ENCODE results near the gene HSFX3.
A peak's percentile ranks its signal among the peaks of the same experiment; 100 is the strongest.
"Not testable (repeated sequence)": the region's sequence is repeated elsewhere in the genome, so short reads cannot be mapped to it uniquely, and the experiment has no call there.

Gene HSFX3

GRCh38 chrX:149539283-149540130 is 10.2 kb downstream of the HSFX3 start:
- peak overlapping the region; percentile 37; the same call in 1 of the 2 replicates for H3K27ac ChIP-seq (ENCODE audit: low read depth, low read length)
- TF ChIP-seq EZH2phosphoT487 (conservative IDR thresholded peaks at IDR 0.05; ENCODE audit: low read length) (no peak), CTCF (IDR thresholded peaks at IDR 0.05; ENCODE audit: insufficient read depth, low read length, poor library complexity, severe bottlenecking) (no peak)
- peak overlapping the region; percentile 66 for H3K4me2 ChIP-seq (ENCODE audit: low read depth, low read length, poor library complexity, severe bottlenecking)
- no peaks in the 10 kb centered on the region for H3K79me2 ChIP-seq (ENCODE audit: insufficient read depth, low read length)
- H2AFZ ChIP-seq (ENCODE audit: low read depth, low read length, severe bottlenecking): peak overlapping the region; percentile 41
- H3K27me3 ChIP-seq (ENCODE audit: low read length): no peaks in the 10 kb centered on the region
- H4K20me1 ChIP-seq (ENCODE audit: low read depth, low read length): no peaks in the 10 kb centered on the region
- no peaks in the 10 kb centered on the region for H3K36me3 ChIP-seq (ENCODE audit: low read length)
- H3K9ac ChIP-seq (ENCODE audit: low read length): peak overlapping the region; percentile 47
- no peaks in the 10 kb centered on the region for H3K9me3 ChIP-seq (ENCODE audit: insufficient read depth, low read length)
- H3F3A ChIP-seq (ENCODE audit: insufficient read depth): no peaks in the 10 kb centered on the region
- peak overlapping the region; percentile 57 for H3K4me3 ChIP-seq (ENCODE audit: insufficient read depth, low read length, poor library complexity, severe bottlenecking)
- H3K9me2 ChIP-seq (replicated peaks; ENCODE audit: insufficient read depth, low read length): no peaks in the 10 kb centered on the region

GRCh38 chrX:149537474-149537873 is 12.2 kb downstream of the HSFX3 start:
- not testable (repeated sequence) for H3K4me2 ChIP-seq (ENCODE audit: low read depth, low read length, poor library complexity, severe bottlenecking); H3K79me2 ChIP-seq (ENCODE audit: insufficient read depth, low read length); H3K36me3 ChIP-seq (ENCODE audit: low read length); H3K9ac ChIP-seq (ENCODE audit: low read length); H2AFZ ChIP-seq (ENCODE audit: low read depth, low read length, severe bottlenecking); H3K9me2 ChIP-seq (replicated peaks; ENCODE audit: insufficient read depth, low read length); H3K9me3 ChIP-seq (ENCODE audit: insufficient read depth, low read length); H3K27me3 ChIP-seq (ENCODE audit: low read length); H3F3A ChIP-seq (ENCODE audit: insufficient read depth); H3K4me3 ChIP-seq (ENCODE audit: insufficient read depth, low read length, poor library complexity, severe bottlenecking); H3K27ac ChIP-seq (ENCODE audit: low read depth, low read length); H4K20me1 ChIP-seq (ENCODE audit: low read depth, low read length)

GRCh38 chrX:149534926-149535602 is 14.7 kb downstream of the HSFX3 start:
- not testable (repeated sequence) for H3F3A ChIP-seq (ENCODE audit: insufficient read depth); H2AFZ ChIP-seq (ENCODE audit: low read depth, low read length, severe bottlenecking); H3K36me3 ChIP-seq (ENCODE audit: low read length); H3K27ac ChIP-seq (ENCODE audit: low read depth, low read length); H3K79me2 ChIP-seq (ENCODE audit: insufficient read depth, low read length); H3K4me3 ChIP-seq (ENCODE audit: insufficient read depth, low read length, poor library complexity, severe bottlenecking); H3K4me2 ChIP-seq (ENCODE audit: low read depth, low read length, poor library complexity, severe bottlenecking); H4K20me1 ChIP-seq (ENCODE audit: low read depth, low read length); H3K9me2 ChIP-seq (replicated peaks; ENCODE audit: insufficient read depth, low read length); H3K9me3 ChIP-seq (ENCODE audit: insufficient read depth, low read length); H3K27me3 ChIP-seq (ENCODE audit: low read length); H3K9ac ChIP-seq (ENCODE audit: low read length)

GRCh38 chrX:149533999-149534398 is 15.7 kb downstream of the HSFX3 start:
- not testable (repeated sequence) for H3F3A ChIP-seq (ENCODE audit: insufficient read depth); H3K36me3 ChIP-seq (ENCODE audit: low read length); H3K4me3 ChIP-seq (ENCODE audit: insufficient read depth, low read length, poor library complexity, severe bottlenecking); H3K27me3 ChIP-seq (ENCODE audit: low read length); H2AFZ ChIP-seq (ENCODE audit: low read depth, low read length, severe bottlenecking); H3K9me3 ChIP-seq (ENCODE audit: insufficient read depth, low read length); H4K20me1 ChIP-seq (ENCODE audit: low read depth, low read length); H3K9me2 ChIP-seq (replicated peaks; ENCODE audit: insufficient read depth, low read length); H3K9ac ChIP-seq (ENCODE audit: low read length); H3K79me2 ChIP-seq (ENCODE audit: insufficient read depth, low read length); H3K27ac ChIP-seq (ENCODE audit: low read depth, low read length); H3K4me2 ChIP-seq (ENCODE audit: low read depth, low read length, poor library complexity, severe bottlenecking)

- not testable (repeated sequence) for H3K9me3 ChIP-seq (ENCODE audit: insufficient read depth, low read length); H3K4me3 ChIP-seq (ENCODE audit: insufficient read depth, low read length, poor library complexity, severe bottlenecking); H4K20me1 ChIP-seq (ENCODE audit: low read depth, low read length); H3F3A ChIP-seq (ENCODE audit: insufficient read depth); H3K9me2 ChIP-seq (replicated peaks; ENCODE audit: insufficient read depth, low read length); H3K9ac ChIP-seq (ENCODE audit: low read length); H3K4me2 ChIP-seq (ENCODE audit: low read depth, low read length, poor library complexity, severe bottlenecking); H3K27me3 ChIP-seq (ENCODE audit: low read length); H3K27ac ChIP-seq (ENCODE audit: low read depth, low read length); H3K36me3 ChIP-seq (ENCODE audit: low read length); H3K79me2 ChIP-seq (ENCODE audit: insufficient read depth, low read length); H2AFZ ChIP-seq (ENCODE audit: low read depth, low read length, severe bottlenecking)
Observed at GRCh38 chrX:149532868-149533267, 16.9 kb downstream of the HSFX3 start.
